ENCODE results near the gene ZNF213.

DNA sequence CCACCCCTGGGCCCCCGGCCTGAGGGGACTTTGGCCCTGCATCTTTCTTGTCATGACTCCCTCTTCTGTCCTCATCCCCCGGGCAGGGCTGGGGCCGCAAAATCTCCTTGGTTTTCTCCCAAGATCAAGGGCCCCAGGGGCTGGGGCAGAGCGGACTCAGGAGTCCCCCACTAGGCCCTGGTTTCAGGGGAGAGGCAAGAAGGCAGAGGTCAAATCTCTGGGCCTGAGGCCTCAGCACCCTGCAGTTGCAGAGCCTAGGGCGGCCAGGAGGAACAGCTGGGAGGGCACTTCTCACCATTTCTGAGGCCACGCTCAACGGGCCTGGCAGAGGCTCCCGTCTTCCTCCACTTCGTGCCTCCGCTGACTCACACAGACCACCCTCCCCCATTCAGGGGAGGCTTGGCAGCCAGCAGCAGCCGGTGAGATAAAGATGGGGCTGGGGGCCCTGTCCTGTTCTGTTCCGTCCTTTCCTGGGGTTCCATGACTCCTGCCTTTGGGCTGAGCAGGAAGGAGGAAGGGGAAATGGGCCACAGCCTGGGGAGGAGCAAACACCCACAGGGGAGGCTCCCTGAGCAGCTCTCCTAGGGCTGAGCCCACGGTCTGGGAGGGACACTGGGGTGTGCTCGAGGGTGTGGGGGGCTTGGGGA, 48.1 kb upstream of the ZNF213 start:
- TF ChIP-seq, protein P1, sequence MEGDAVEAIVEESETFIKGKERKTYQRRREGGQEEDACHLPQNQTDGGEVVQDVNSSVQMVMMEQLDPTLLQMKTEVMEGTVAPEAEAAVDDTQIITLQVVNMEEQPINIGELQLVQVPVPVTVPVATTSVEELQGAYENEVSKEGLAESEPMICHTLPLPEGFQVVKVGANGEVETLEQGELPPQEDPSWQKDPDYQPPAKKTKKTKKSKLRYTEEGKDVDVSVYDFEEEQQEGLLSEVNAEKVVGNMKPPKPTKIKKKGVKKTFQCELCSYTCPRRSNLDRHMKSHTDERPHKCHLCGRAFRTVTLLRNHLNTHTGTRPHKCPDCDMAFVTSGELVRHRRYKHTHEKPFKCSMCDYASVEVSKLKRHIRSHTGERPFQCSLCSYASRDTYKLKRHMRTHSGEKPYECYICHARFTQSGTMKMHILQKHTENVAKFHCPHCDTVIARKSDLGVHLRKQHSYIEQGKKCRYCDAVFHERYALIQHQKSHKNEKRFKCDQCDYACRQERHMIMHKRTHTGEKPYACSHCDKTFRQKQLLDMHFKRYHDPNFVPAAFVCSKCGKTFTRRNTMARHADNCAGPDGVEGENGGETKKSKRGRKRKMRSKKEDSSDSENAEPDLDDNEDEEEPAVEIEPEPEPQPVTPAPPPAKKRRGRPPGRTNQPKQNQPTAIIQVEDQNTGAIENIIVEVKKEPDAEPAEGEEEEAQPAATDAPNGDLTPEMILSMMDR (IDR thresholded peaks at IDR 0.05; ENCODE audit: poor library complexity, severe bottlenecking) = no peak
- TF ChIP-seq MXI1 (conservative IDR thresholded peaks at IDR 0.05; ENCODE audit: poor library complexity, severe bottlenecking) (no peak), SMC3 (conservative IDR thresholded peaks at IDR 0.05; ENCODE audit: poor library complexity) (no peak)
